Measurements from ENCODE around the gene B3GALNT1.
A peak's percentile ranks its signal among the peaks of the same experiment; 100 is the strongest.

Gene B3GALNT1

GRCh38 chr3:161069511-161070251 lies 35.5 kb downstream of the B3GALNT1 start:
- TF ChIP-seq EZH2phosphoT487 (IDR thresholded peaks at IDR 0.05; ENCODE audit: low read depth) (no peak), CTCF (IDR thresholded peaks at IDR 0.05; ENCODE audit: low read depth, low read length) (no peak)
- peaks cover 3% of the 10 kb centered on the region; the same call in 1 of the 2 replicates for H4K20me1 ChIP-seq (ENCODE audit: insufficient read depth, low read length)
- H3K27me3 ChIP-seq (ENCODE audit: low read depth, low read length): peaks cover 4% of the 10 kb centered on the region; the same call in 1 of the 2 replicates
- H3K9me3 ChIP-seq (ENCODE audit: insufficient read depth, low read length): no peaks in the 10 kb centered on the region
- no peaks in the 10 kb centered on the region for H3K79me2 ChIP-seq (ENCODE audit: low read length)
- H2AFZ ChIP-seq (ENCODE audit: low read depth, low read length): no peak overlapping the region
- H3K27ac ChIP-seq (ENCODE audit: low read length): peak overlapping the region; percentile 43
- H3K4me2 ChIP-seq (ENCODE audit: low read length): peak overlapping the region; percentile 78
- no peak overlapping the region for H3K9ac ChIP-seq (ENCODE audit: low read length)
- H3K4me1 ChIP-seq (ENCODE audit: low read length): peaks cover 29% of the 10 kb centered on the region
- peak overlapping the region; percentile 52 for H3K4me3 ChIP-seq (ENCODE audit: low read length)
- no peaks in the 10 kb centered on the region for H3K36me3 ChIP-seq (replicated peaks; ENCODE audit: low read depth, low read length)

DNA sequence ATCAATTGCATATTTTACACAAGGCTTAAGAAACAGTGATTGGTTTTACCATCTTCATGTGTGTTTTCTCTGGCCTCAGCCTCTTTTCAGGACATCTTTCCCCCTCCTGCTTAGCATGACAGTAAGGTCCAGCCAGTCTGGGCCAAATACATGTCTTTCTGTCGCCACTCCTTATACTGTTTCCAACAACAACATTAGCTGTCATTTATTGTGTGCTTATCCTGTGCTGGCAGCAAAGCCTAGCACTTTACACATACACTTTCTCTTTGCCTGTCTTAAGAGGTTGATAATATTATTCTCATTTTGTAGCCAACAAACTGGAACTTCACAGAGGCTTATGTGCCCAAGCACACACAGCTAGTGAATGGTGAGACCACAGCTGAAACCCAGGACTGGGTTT lies 37.8 kb downstream of the B3GALNT1 start:
- no peaks in the 10 kb centered on the region for H3K79me2 ChIP-seq (ENCODE audit: low read length)
- peaks cover 29% of the 10 kb centered on the region for H3K4me1 ChIP-seq (ENCODE audit: low read length)
- no peak overlapping the region for H3K4me3 ChIP-seq (ENCODE audit: low read length)
- H2AFZ ChIP-seq (ENCODE audit: low read depth, low read length): no peak overlapping the region
- H3K4me2 ChIP-seq (ENCODE audit: low read length): no peak overlapping the region
- no peak overlapping the region for H3K9ac ChIP-seq (ENCODE audit: low read length)
- TF ChIP-seq EZH2phosphoT487 (IDR thresholded peaks at IDR 0.05; ENCODE audit: low read depth) (no peak), CTCF (IDR thresholded peaks at IDR 0.05; ENCODE audit: low read depth, low read length) (no peak)
- no peaks in the 10 kb centered on the region for H3K9me3 ChIP-seq (ENCODE audit: insufficient read depth, low read length)
- peaks cover 4% of the 10 kb centered on the region; the same call in 1 of the 2 replicates for H3K27me3 ChIP-seq (ENCODE audit: low read depth, low read length)
- H4K20me1 ChIP-seq (ENCODE audit: insufficient read depth, low read length): peaks cover 3% of the 10 kb centered on the region; the same call in 1 of the 2 replicates
- no peak overlapping the region for H3K27ac ChIP-seq (ENCODE audit: low read length)
- no peaks in the 10 kb centered on the region for H3K36me3 ChIP-seq (replicated peaks; ENCODE audit: low read depth, low read length)

GRCh38 chr3:161066930-161067329 lies 38.2 kb downstream of the B3GALNT1 start:
- peaks cover 4% of the 10 kb centered on the region; the same call in 1 of the 2 replicates for H3K27me3 ChIP-seq (ENCODE audit: low read depth, low read length)
- peaks cover 3% of the 10 kb centered on the region; the same call in 1 of the 2 replicates for H4K20me1 ChIP-seq (ENCODE audit: insufficient read depth, low read length)
- H2AFZ ChIP-seq (ENCODE audit: low read depth, low read length): no peak overlapping the region
- no peaks in the 10 kb centered on the region for H3K9me3 ChIP-seq (ENCODE audit: insufficient read depth, low read length)
- H3K4me1 ChIP-seq (ENCODE audit: low read length): peaks cover 29% of the 10 kb centered on the region
- H3K27ac ChIP-seq (ENCODE audit: low read length): no peak overlapping the region
- H3K4me3 ChIP-seq (ENCODE audit: low read length): no peak overlapping the region
- no peaks in the 10 kb centered on the region for H3K79me2 ChIP-seq (ENCODE audit: low read length)
- no peaks in the 10 kb centered on the region for H3K36me3 ChIP-seq (replicated peaks; ENCODE audit: low read depth, low read length)
- no peak overlapping the region for H3K4me2 ChIP-seq (ENCODE audit: low read length)
- H3K9ac ChIP-seq (ENCODE audit: low read length): no peak overlapping the region
- TF ChIP-seq CTCF (IDR thresholded peaks at IDR 0.05; ENCODE audit: low read depth, low read length): no peak
- TF ChIP-seq EZH2phosphoT487 (IDR thresholded peaks at IDR 0.05; ENCODE audit: low read depth): no peak

DNA sequence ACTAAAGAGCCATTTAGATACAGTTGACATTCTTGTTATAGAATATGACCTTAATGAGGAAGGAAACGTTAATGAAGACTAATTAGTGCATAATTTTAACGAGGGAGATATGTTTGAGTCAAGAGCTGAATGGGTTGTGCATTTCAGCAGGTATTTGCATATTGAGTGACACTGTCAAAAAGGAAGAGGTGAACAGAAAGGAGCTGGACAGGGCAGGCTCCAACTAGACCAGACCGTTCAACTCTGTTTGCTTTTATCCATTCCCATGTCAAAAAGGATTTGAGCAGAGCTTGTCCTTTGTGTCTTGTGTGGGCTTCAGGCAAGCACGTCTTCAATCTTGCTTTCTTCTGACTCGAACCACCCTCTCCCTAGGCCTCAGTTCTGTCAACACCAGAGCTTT lies 40.7 kb downstream of the B3GALNT1 start:
- Histone ChIP-seq H3K4me3 (ENCODE audit: low read length) (no peak overlapping the region), H3K4me1 (ENCODE audit: low read length) (peaks cover 15% of the 10 kb centered on the region), H3K27me3 (ENCODE audit: low read depth, low read length) (peaks cover 4% of the 10 kb centered on the region; the same call in 1 of the 2 replicates), H3K36me3 (replicated peaks; ENCODE audit: low read depth, low read length) (no peaks in the 10 kb centered on the region), H3K9ac (ENCODE audit: low read length) (no peak overlapping the region), H3K27ac (ENCODE audit: low read length) (no peak overlapping the region), H3K9me3 (ENCODE audit: insufficient read depth, low read length) (no peaks in the 10 kb centered on the region), H2AFZ (ENCODE audit: low read depth, low read length) (no peak overlapping the region), H3K79me2 (ENCODE audit: low read length) (no peaks in the 10 kb centered on the region), H3K4me2 (ENCODE audit: low read length) (no peak overlapping the region), H4K20me1 (ENCODE audit: insufficient read depth, low read length) (no peaks in the 10 kb centered on the region)
- TF ChIP-seq CTCF (IDR thresholded peaks at IDR 0.05; ENCODE audit: low read depth, low read length): no peak
- no peak for TF ChIP-seq EZH2phosphoT487 (IDR thresholded peaks at IDR 0.05; ENCODE audit: low read depth)
